GM12878 (cell line): ENCODE measurements around the gene IL1RL2. TPM values are rescaled to one million over a fixed set of nuclear protein-coding genes. Genes with fewer than 3 reads are reported as not detected.

Experiments used
- ATAC-seq: fragments of 200-7000 bp; cut with Tn5 transposase; 3 replicates; pipeline ENCODE4 v1.9.1; 2020; ENCODE audit warnings: mild to moderate bottlenecking, moderate library complexity
- BruUV-seq: library from RNA; stranded (reverse); fragments of 400-500 nt; replicated peaks from 2 replicates; lab custom pipeline; 2021; lab: Mats Ljungman, UMichigan
- CTCF ChIA-PET: fragments of 300-600 bp; sonication (Branson Sonifier 250); formaldehyde crosslinking; extraction: SDS; loops from one replicate; lab custom pipeline; 2021; ENCODE audit warnings: inconsistent platforms; lab: Yijun Ruan, JAX
- POLR2A ChIA-PET: fragments of 350-600 bp; formaldehyde crosslinking; extraction: SDS; loops from one replicate; lab custom pipeline; 2021; ENCODE audit warnings: inconsistent platforms; lab: Charles Lee
- RAD21 ChIA-PET: fragments of 300-600 bp; sonication (Branson Sonifier 250); formaldehyde crosslinking; loops from one replicate; lab custom pipeline; 2023; ENCODE audit warnings: antibody characterized with exemption; ENCODE audit not compliant: unreplicated experiment; lab: Charles Lee
- SMC1A ChIA-PET: fragments of 300-600 bp; sonication (Branson Sonifier 250); formaldehyde crosslinking; loops from one replicate; lab custom pipeline; 2023; ENCODE audit not compliant: unreplicated experiment, uncharacterized antibody; lab: Charles Lee
- DNase-seq: peaks from one replicate; pipeline ENCODE4 v3.0.0-alpha.2; 2011; ENCODE audit warnings: low read depth, low spot score
- FAIRE-seq: peaks from 3 replicates; lab custom pipeline; 2011; peaks lifted over from hg19 to GRCh38; lab: Jason Lieb, UNC
- H2AFZ ChIP-seq: 2 replicates; pipeline ENCODE4 v1.6.0; 2011; ENCODE audit warnings: low read depth, low read length, control low read depth; ENCODE audit not compliant: control insufficient read depth
- H3K27ac ChIP-seq: 2 replicates; pipeline ENCODE4 v1.5.1; 2011; ENCODE audit warnings: control low read depth; ENCODE audit not compliant: control insufficient read depth, insufficient read depth
- H3K27me3 ChIP-seq, 2 experiments: replicated peaks in 1 of 2; 2 replicates each; pipeline versions ENCODE4 v1.6.0 to v1.6.1; 2011; ENCODE audit warnings: low read length in 1 of 2; ENCODE audit not compliant: control insufficient read depth in 2 of 2, insufficient read depth in 2 of 2
- H3K36me3 ChIP-seq, 2 experiments: 2 replicates each; pipeline ENCODE4 v1.5.1; 2011; ENCODE audit warnings: low read length in 1 of 2; ENCODE audit not compliant: control insufficient read depth in 2 of 2, insufficient read depth in 2 of 2
- H3K4me1 ChIP-seq: 2 replicates; pipeline ENCODE4 v1.6.1; 2011; ENCODE audit warnings: mild to moderate bottlenecking, low read length, moderate library complexity, mixed read lengths; ENCODE audit not compliant: control insufficient read depth, insufficient read depth
- H3K4me2 ChIP-seq: 2 replicates; pipeline ENCODE4 v1.6.0; 2011; ENCODE audit warnings: control low read depth; ENCODE audit not compliant: control insufficient read depth, insufficient read depth
- H3K4me3 ChIP-seq: fragments of 200-600 bp; sonication (generic); 2 replicates; pipeline ENCODE4 v1.5.1; 2016
- H3K79me2 ChIP-seq: 2 replicates; pipeline ENCODE4 v1.6.0; 2011; ENCODE audit warnings: low read length; ENCODE audit not compliant: control insufficient read depth, insufficient read depth
- H3K9ac ChIP-seq: 2 replicates; pipeline ENCODE4 v1.8.0; 2011; ENCODE audit warnings: low read length, control low read depth, mixed read lengths; ENCODE audit not compliant: control insufficient read depth, insufficient read depth
- H3K9me3 ChIP-seq: replicated peaks from 3 replicates; pipeline ENCODE4 v1.5.1; 2011; ENCODE audit warnings: mild to moderate bottlenecking, low read length; ENCODE audit not compliant: control insufficient read depth, insufficient read depth
- H4K20me1 ChIP-seq: 2 replicates; pipeline ENCODE4 v1.6.0; 2011; ENCODE audit not compliant: control insufficient read depth, insufficient read depth
- ATF3 ChIP-seq: IDR thresholded peaks from 2 replicates; pipeline ENCODE4 v1.6.1; 2011; ENCODE audit warnings: low read depth, mild to moderate bottlenecking, low read length, moderate library complexity, borderline replicate concordance; ENCODE audit errors: extremely low read depth
- BRCA1 ChIP-seq: IDR thresholded peaks from 2 replicates; pipeline ENCODE4 v1.6.1; 2011; ENCODE audit warnings: low read depth, low read length, improper control_type of control experiment
- CHD4 ChIP-seq: fragments of 200-600 bp; sonication (generic); IDR thresholded peaks from 2 replicates; pipeline ENCODE4 v1.6.1; 2016; ENCODE audit warnings: mild to moderate bottlenecking
- CREB1 ChIP-seq: IDR thresholded peaks from 2 replicates; pipeline ENCODE4 v1.6.1; 2012; ENCODE audit warnings: low read depth, mild to moderate bottlenecking, inconsistent platforms
- ELK1 ChIP-seq: IDR thresholded peaks from 2 replicates; pipeline ENCODE4 v1.6.1; 2012; ENCODE audit warnings: low read depth, low read length, improper control_type of control experiment
- ETV6 ChIP-seq, 2 experiments: fragments of 450-650 bp in 1 of 2; IDR thresholded peaks in 1 of 2; conservative IDR thresholded peaks in 1 of 2; 2 replicates each; pipeline ENCODE4 v1.6.1; 2014; ENCODE audit warnings: antibody characterized with exemption in 1 of 2, borderline replicate concordance in 1 of 2, low read depth in 1 of 2, mild to moderate bottlenecking in 1 of 2, moderate library complexity in 1 of 2
- IRF5 ChIP-seq: fragments of 450-650 bp; IDR thresholded peaks from 2 replicates; pipeline ENCODE4 v1.6.1; 2017; ENCODE audit warnings: borderline replicate concordance
- MTA3 ChIP-seq: IDR thresholded peaks from 2 replicates; pipeline ENCODE4 v1.6.1; 2012; ENCODE audit warnings: low read length, inconsistent platforms, borderline replicate concordance
- NFIC ChIP-seq: IDR thresholded peaks from 2 replicates; pipeline ENCODE4 v1.6.1; 2012; ENCODE audit warnings: low read depth, mild to moderate bottlenecking, inconsistent platforms, low read length, moderate library complexity
- NKRF ChIP-seq: fragments of 450-650 bp; conservative IDR thresholded peaks from 2 replicates; pipeline ENCODE4 v1.6.1; 2017; ENCODE audit warnings: mild to moderate bottlenecking, moderate library complexity
- RELB ChIP-seq: fragments of 450-650 bp; IDR thresholded peaks from 2 replicates; pipeline ENCODE4 v1.6.1; 2017; ENCODE audit warnings: low read depth, mild to moderate bottlenecking, moderate library complexity
- YBX1 ChIP-seq: fragments of 450-650 bp; IDR thresholded peaks from 2 replicates; pipeline ENCODE4 v1.6.1; 2016; ENCODE audit warnings: antibody characterized with exemption
- ZNF217 ChIP-seq: fragments of 450-650 bp; IDR thresholded peaks from 2 replicates; pipeline ENCODE4 v1.6.1; 2017; ENCODE audit warnings: antibody characterized with exemption, mild to moderate bottlenecking
- ZNF687 ChIP-seq: fragments of 450-650 bp; IDR thresholded peaks from 2 replicates; pipeline ENCODE4 v1.6.1; 2017; ENCODE audit warnings: mild to moderate bottlenecking, moderate library complexity
- in situ Hi-C: fragments of 300-500 bp; cut with MboI; formaldehyde crosslinking; loops from 9 replicates; pipeline ENCODE4 v1.14.3; 2018; ENCODE audit warnings: mixed read lengths
- intact Hi-C: fragments of 100-400 bp; cut with micrococcal nuclease; formaldehyde crosslinking; loops from one replicate; pipeline ENCODE4 v1.14.2; 2022; ENCODE audit not compliant: unreplicated experiment
- polyA plus RNA-seq, 11 experiments: library from polyadenylated mRNA; depleted of rRNA in 4 of 11; unstranded in 6 of 11; stranded (reverse) in 5 of 11; fragments of >200 nt; fragmentation: Nextera tagmentation in 4 of 11; fragmentation: Illumina TruSeq in 1 of 11; extraction: Ambion mirVana in 4 of 11; extraction: Trizol in 1 of 11; gene quantifications; 1 replicate in 1 of 11; 2 replicates in 10 of 11; pipeline versions ENCODE4 v1.2.1 to v1.2.3, GENCODE V29; 2011 to 2016; ENCODE audit warnings: inconsistent platforms in 2 of 11, missing spikeins in 2 of 11, low read depth in 1 of 11
- total RNA-seq, 4 experiments: library from RNA; depleted of rRNA in 3 of 4; stranded (reverse); fragments of >200 nt in 3 of 4; fragmentation: Illumina TruSeq in 1 of 4; extraction: Trizol in 1 of 4; gene quantifications; 2 replicates each; pipeline versions ENCODE4 v1.2.1 to v1.2.3, GENCODE V29; 2013 to 2021

The IL1RL2 gene
- total and polyA plus RNA-seq, 10 of the 15 experiments (the other 5 are each of a cell fraction or from before 2014, with no cell fraction given), result not detected

GRCh38 chr2:102208774-102209173 is 22.0 kb downstream of the IL1RL2 start:
- no peak overlapping the region for H2AFZ ChIP-seq
- no peak overlapping the region for H3K4me2 ChIP-seq
- RAD21 ChIA-PET, result no interaction called here
- no peak overlapping the region for H3K27ac ChIP-seq
- no peak overlapping the region for H3K9ac ChIP-seq
- no peak for ATAC-seq
- H4K20me1 ChIP-seq, result no peaks in the 10 kb centered on the region
- H3K4me3 ChIP-seq, result no peak overlapping the region
- intact Hi-C loops, result no loop called here
- BruUV-seq, result no TSS peak
- no peaks in the 10 kb centered on the region for H3K36me3 ChIP-seq
- TF ChIP-seq ELK1 (no peak), RELB (no peak), NFIC (no peak), ZNF217 (no peak), MTA3 (no peak), ATF3 (no peak), YBX1 (no peak), BRCA1 (no peak), NKRF (no peak), ZNF687 (no peak), ETV6 (conservative IDR thresholded peaks at IDR 0.05 in 1 of 2, IDR thresholded peaks at IDR 0.05 in 1 of 2; ENCODE audit: borderline replicate concordance in 1 of 2, low read depth in 1 of 2) (no peak), CHD4 (no peak), CREB1 (no peak), IRF5 (no peak)
- TF ChIP-seq, all 136 proteins: peak for 0
- CTCF ChIA-PET, result no interaction called here
- no peaks in the 10 kb centered on the region for H3K79me2 ChIP-seq
- DNase-seq, result no peak
- H3K9me3 ChIP-seq, result no peaks in the 10 kb centered on the region; the same call in 2 of the 3 replicates
- POLR2A ChIA-PET, result no interaction called here
- no peaks in the 10 kb centered on the region for H3K27me3 ChIP-seq
- FAIRE-seq, result no peak
- in situ Hi-C loops, result no loop called here
- SMC1A ChIA-PET, result interaction anchor here (1.7 kb wide), 1 partner anchor 11 kb away, joined by 4 read pairs; no protein-coding TSS in a partner anchor
- H3K4me1 ChIP-seq, result no peaks in the 10 kb centered on the region
